Keratinocyte (primary cell): Measurements from ENCODE around the gene LCE6A. TPM values are rescaled to one million over a fixed set of nuclear protein-coding genes. Genes with fewer than 3 reads are reported as not detected.

ENCODE experiments used
- DNase-seq: peaks from one replicate; pipeline ENCODE4 v3.0.0-alpha.2; 2011; ENCODE audit warnings: low read depth, missing footprints, low spot score
- FAIRE-seq: peaks from 2 replicates; lab custom pipeline; 2011; peaks lifted over from hg19 to GRCh38; lab: Jason Lieb, UNC
- H2AFZ ChIP-seq: 2 replicates; pipeline ENCODE4 v1.6.0; 2012; ENCODE audit warnings: low read length, control low read depth, inconsistent platforms; ENCODE audit not compliant: control insufficient read depth
- H3K27ac ChIP-seq: 2 replicates; pipeline ENCODE4 v1.5.1; 2011; ENCODE audit warnings: low read length; ENCODE audit not compliant: control insufficient read depth, insufficient read depth
- H3K27me3 ChIP-seq: 3 replicates; pipeline ENCODE4 v1.6.0; 2011; ENCODE audit warnings: low read length; ENCODE audit not compliant: control insufficient read depth, insufficient read depth; ENCODE audit errors: extremely low read depth
- H3K36me3 ChIP-seq, 2 experiments: 2 replicates in 1 of 2; 3 replicates in 1 of 2; pipeline ENCODE4 v1.5.1; 2011; ENCODE audit warnings: low read length in 2 of 2, mild to moderate bottlenecking in 1 of 2; ENCODE audit not compliant: control insufficient read depth in 2 of 2, insufficient read depth in 2 of 2; ENCODE audit errors: extremely low read depth in 1 of 2
- H3K4me1 ChIP-seq: 3 replicates; pipeline ENCODE4 v1.5.1; 2011; ENCODE audit warnings: low read length; ENCODE audit not compliant: control insufficient read depth, insufficient read depth; ENCODE audit errors: extremely low read depth
- H3K4me2 ChIP-seq: 3 replicates; pipeline ENCODE4 v1.6.0; 2011; ENCODE audit warnings: low read depth, low read length; ENCODE audit not compliant: control insufficient read depth, insufficient read depth; ENCODE audit errors: extremely low read depth
- H3K4me3 ChIP-seq, 3 experiments: fragments of 200-600 bp in 1 of 3; sonication (generic) in 1 of 3; 2 replicates in 2 of 3; 3 replicates in 1 of 3; pipeline ENCODE4 v1.5.1; 2011 to 2016; ENCODE audit warnings: low read length in 3 of 3, mild to moderate bottlenecking in 3 of 3, control low read depth in 2 of 3, inconsistent platforms in 1 of 3, low read depth in 1 of 3, mixed read lengths in 1 of 3, mixed run types in 1 of 3, moderate library complexity in 1 of 3; ENCODE audit not compliant: control insufficient read depth in 2 of 3, insufficient read depth in 2 of 3; ENCODE audit errors: extremely low read depth in 1 of 3
- H3K79me2 ChIP-seq: 2 replicates; pipeline ENCODE4 v1.6.0; 2012; ENCODE audit warnings: low read length; ENCODE audit not compliant: control insufficient read depth, insufficient read depth
- H3K9ac ChIP-seq: 3 replicates; pipeline ENCODE4 v1.6.0; 2011; ENCODE audit warnings: low read length; ENCODE audit not compliant: control insufficient read depth, insufficient read depth; ENCODE audit errors: extremely low read depth
- H3K9me1 ChIP-seq: 3 replicates; pipeline ENCODE4 v1.6.0; 2011; ENCODE audit warnings: low read length; ENCODE audit not compliant: control insufficient read depth, insufficient read depth; ENCODE audit errors: extremely low read depth
- H3K9me3 ChIP-seq: 2 replicates; pipeline ENCODE4 v1.5.1; 2012; ENCODE audit warnings: low read depth, low read length; ENCODE audit not compliant: control insufficient read depth
- H4K20me1 ChIP-seq: 3 replicates; pipeline ENCODE4 v1.6.0; 2011; ENCODE audit warnings: low read length; ENCODE audit not compliant: control insufficient read depth, insufficient read depth; ENCODE audit errors: extremely low read depth
- EZH2 ChIP-seq: IDR thresholded peaks from one replicate; pipeline ENCODE4 v1.6.1; 2012; ENCODE audit warnings: inconsistent platforms, mild to moderate bottlenecking, low read length, moderate library complexity
- dilution Hi-C: fragments of 300-500 bp; cut with MboI; formaldehyde crosslinking; loops from one replicate; pipeline ENCODE4 v1.7.0; 2020; ENCODE audit warnings: low sequenced_read_pairs; ENCODE audit not compliant: extremely low pct_ligation_motif_present
- polyA plus RNA-seq, 5 experiments: library from polyadenylated mRNA; depleted of rRNA in 3 of 5; stranded (reverse) in 3 of 5; stranded (forward) in 1 of 5; unstranded in 1 of 5; fragments of >200 nt; gene quantifications; 1 replicate in 1 of 5; 2 replicates in 3 of 5; 3 replicates in 1 of 5; pipeline versions ENCODE4 v1.2.1 to v1.2.3, GENCODE V29; 2011 to 2012; ENCODE audit warnings: missing spikeins in 2 of 5, low read depth in 1 of 5, low replicate concordance in 1 of 5
- TF ChIP-seq, protein P1 (sequence below), 3 experiments: IDR thresholded peaks in 1 of 3; conservative IDR thresholded peaks in 1 of 3; optimal IDR thresholded peaks in 1 of 3; 2 replicates in 2 of 3; 3 replicates in 1 of 3; pipeline versions ENCODE3 to v1.5.1; 2011; ENCODE audit warnings: low read length in 3 of 3, mild to moderate bottlenecking in 3 of 3, moderate library complexity in 2 of 3, control low read depth in 1 of 3, inconsistent platforms in 1 of 3; ENCODE audit not compliant: insufficient read depth in 2 of 3; ENCODE audit errors: extremely low read depth in 1 of 3

The LCE6A gene
- polyA plus RNA-seq, 1 donor (not counting 4 experiments of a cell fraction or from before 2014, with no cell fraction given): 0.60 TPM

DNA sequence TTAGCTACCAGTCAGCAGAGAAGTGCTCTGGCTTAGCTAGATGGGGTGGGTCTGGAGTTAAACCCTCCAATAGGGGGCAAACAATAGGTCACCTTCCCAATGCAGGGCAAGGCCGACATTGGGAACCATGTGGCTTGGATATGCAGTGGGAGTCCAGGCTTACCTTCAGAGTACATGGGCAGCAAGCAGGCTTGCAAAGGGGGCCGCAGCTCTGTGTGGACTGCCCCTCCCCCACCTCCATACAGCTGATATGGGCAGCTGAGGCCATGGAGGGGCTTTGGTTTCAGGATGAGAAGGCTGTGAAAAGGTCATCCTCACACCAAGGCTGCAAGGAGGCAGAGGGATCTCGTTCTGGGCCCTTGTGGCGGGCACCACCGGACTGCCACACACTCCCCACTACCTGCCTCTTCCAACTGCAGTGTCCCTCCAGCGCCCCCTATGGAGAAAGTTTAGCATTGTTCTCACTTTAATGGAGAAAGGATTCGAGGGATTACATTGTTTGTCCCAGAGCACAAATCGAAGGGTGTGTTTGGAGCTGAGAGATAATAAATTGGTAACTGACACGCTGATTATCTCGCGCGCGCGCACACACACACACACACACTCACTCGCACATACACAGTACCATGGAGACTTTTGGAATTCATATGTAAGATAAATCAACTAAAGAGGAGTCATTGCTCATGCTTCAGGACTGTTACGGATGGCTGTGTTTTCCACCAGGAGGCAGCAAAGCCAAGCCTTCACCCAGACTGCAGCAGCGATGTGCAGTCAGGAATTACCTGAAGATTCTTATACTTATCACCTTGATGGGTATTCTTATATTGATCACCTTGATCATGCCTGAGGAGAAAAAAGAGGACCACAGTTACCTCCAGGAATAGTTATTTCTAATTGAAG lies 28.4 kb downstream of the LCE6A start:
- Histone ChIP-seq H3K4me3 (peak overlapping the region in 2 of 3 experiments; percentile 0 to 2), H3K36me3 (no peaks in the 10 kb centered on the region), H3K9ac (peak overlapping the region; percentile 5), H3K79me2 (no peaks in the 10 kb centered on the region), H3K9me3 (no peaks in the 10 kb centered on the region), H3K4me1 (no peaks in the 10 kb centered on the region), H3K9me1 (no peaks in the 10 kb centered on the region), H3K27me3 (no peaks in the 10 kb centered on the region), H2AFZ (peak overlapping the region; percentile 36), H3K27ac (no peak overlapping the region), H3K4me2 (peak overlapping the region; percentile 42), H4K20me1 (no peaks in the 10 kb centered on the region)
- dilution Hi-C loops: no loop called here
- DNase-seq (no peak), FAIRE-seq (peak; percentile 94)
- TF ChIP-seq EZH2: no peak
- TF ChIP-seq, protein P1, sequence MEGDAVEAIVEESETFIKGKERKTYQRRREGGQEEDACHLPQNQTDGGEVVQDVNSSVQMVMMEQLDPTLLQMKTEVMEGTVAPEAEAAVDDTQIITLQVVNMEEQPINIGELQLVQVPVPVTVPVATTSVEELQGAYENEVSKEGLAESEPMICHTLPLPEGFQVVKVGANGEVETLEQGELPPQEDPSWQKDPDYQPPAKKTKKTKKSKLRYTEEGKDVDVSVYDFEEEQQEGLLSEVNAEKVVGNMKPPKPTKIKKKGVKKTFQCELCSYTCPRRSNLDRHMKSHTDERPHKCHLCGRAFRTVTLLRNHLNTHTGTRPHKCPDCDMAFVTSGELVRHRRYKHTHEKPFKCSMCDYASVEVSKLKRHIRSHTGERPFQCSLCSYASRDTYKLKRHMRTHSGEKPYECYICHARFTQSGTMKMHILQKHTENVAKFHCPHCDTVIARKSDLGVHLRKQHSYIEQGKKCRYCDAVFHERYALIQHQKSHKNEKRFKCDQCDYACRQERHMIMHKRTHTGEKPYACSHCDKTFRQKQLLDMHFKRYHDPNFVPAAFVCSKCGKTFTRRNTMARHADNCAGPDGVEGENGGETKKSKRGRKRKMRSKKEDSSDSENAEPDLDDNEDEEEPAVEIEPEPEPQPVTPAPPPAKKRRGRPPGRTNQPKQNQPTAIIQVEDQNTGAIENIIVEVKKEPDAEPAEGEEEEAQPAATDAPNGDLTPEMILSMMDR (optimal IDR thresholded peaks at IDR 0.05 in 1 of 3, IDR thresholded peaks at IDR 0.05 in 1 of 3, conservative IDR thresholded peaks at IDR 0.05 in 1 of 3; ENCODE audit: extremely low read depth in 1 of 3, insufficient read depth in 2 of 3, low read length in 3 of 3): peak; percentile 67 to 94 (median 84)

DNA sequence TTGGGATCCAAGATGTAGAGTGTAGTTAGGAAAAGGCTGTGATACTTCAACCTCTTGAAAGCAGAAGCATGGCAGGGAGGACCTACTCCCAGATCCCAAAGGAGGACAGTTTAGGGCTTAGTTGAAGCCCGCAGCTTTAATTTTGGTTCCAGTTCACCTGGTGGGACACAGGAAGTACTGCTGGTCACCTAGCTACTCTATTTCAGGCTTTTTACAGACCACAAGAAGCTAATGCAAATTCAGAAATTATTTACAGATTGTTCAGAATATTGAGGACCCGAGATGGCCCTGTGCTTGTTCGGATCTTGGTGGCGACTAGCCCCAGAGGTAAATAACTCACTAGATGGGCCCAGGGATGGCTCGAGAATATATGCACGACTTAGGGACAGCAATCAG lies 29.1 kb downstream of the LCE6A start:
- TF ChIP-seq, protein P1 (optimal IDR thresholded peaks at IDR 0.05 in 1 of 3, IDR thresholded peaks at IDR 0.05 in 1 of 3, conservative IDR thresholded peaks at IDR 0.05 in 1 of 3; ENCODE audit: extremely low read depth in 1 of 3, insufficient read depth in 2 of 3, low read length in 3 of 3): no peak
- no peak for TF ChIP-seq EZH2
- H4K20me1 ChIP-seq: no peaks in the 10 kb centered on the region
- H3K9me3 ChIP-seq: no peaks in the 10 kb centered on the region
- peak overlapping the region; percentile 36 for H2AFZ ChIP-seq
- H3K4me3 ChIP-seq: no peak overlapping the region
- no peak overlapping the region for H3K27ac ChIP-seq
- no peaks in the 10 kb centered on the region for H3K4me1 ChIP-seq
- H3K9me1 ChIP-seq: no peaks in the 10 kb centered on the region
- dilution Hi-C loops: no loop called here
- no peaks in the 10 kb centered on the region for H3K79me2 ChIP-seq
- no peak overlapping the region for H3K4me2 ChIP-seq
- H3K9ac ChIP-seq: no peak overlapping the region
- no peak for FAIRE-seq
- H3K27me3 ChIP-seq: no peaks in the 10 kb centered on the region
- DNase-seq: no peak
- no peaks in the 10 kb centered on the region for H3K36me3 ChIP-seq
